Parathyroid adenoma (tissue), 2 donors: Measurements from ENCODE around the gene RNF144B.
A peak's percentile ranks its signal among the peaks of the same experiment; 100 is the strongest.

Source experiments
- H2AFZ ChIP-seq: fragments of 300-600 bp; sonication (generic); one replicate; pipeline ENCODE4 v1.7.0; 2017; ENCODE audit warnings: antibody characterized with exemption, mild to moderate bottlenecking
- H3K27ac ChIP-seq: fragments of 300-600 bp; sonication (generic); one replicate; pipeline ENCODE4 v1.7.0; 2017
- H3K27me3 ChIP-seq: fragments of 300-600 bp; sonication (generic); one replicate; pipeline ENCODE4 v1.7.0; 2017; ENCODE audit warnings: low read length; ENCODE audit not compliant: control insufficient read depth, insufficient read depth
- H3K36me3 ChIP-seq: fragments of 300-600 bp; sonication (generic); one replicate; pipeline ENCODE4 v1.7.0; 2017; ENCODE audit warnings: low read length; ENCODE audit not compliant: control insufficient read depth, insufficient read depth
- H3K4me1 ChIP-seq: fragments of 300-600 bp; sonication (generic); one replicate; pipeline ENCODE4 v1.7.0; 2017; ENCODE audit warnings: control low read depth
- H3K4me2 ChIP-seq: fragments of 300-600 bp; sonication (generic); one replicate; pipeline ENCODE4 v1.7.0; 2017; ENCODE audit warnings: low read length
- H3K4me3 ChIP-seq: fragments of 300-600 bp; sonication (generic); one replicate; pipeline ENCODE4 v1.7.0; 2017; ENCODE audit warnings: low read depth, low read length
- H3K79me2 ChIP-seq: fragments of 300-600 bp; sonication (generic); one replicate; pipeline ENCODE4 v1.7.0; 2017; ENCODE audit warnings: control low read depth
- H3K9ac ChIP-seq: fragments of 300-600 bp; sonication (generic); one replicate; pipeline ENCODE4 v1.7.0; 2017; ENCODE audit warnings: mild to moderate bottlenecking
- H3K9me3 ChIP-seq: fragments of 300-600 bp; sonication (generic); one replicate; pipeline ENCODE4 v1.7.0; 2017; ENCODE audit warnings: low read length; ENCODE audit not compliant: control insufficient read depth
- CTCF ChIP-seq: fragments of 300-600 bp; sonication (generic); IDR thresholded peaks from one replicate; pipeline ENCODE4 v1.7.0; 2017; ENCODE audit warnings: antibody characterized with exemption, mild to moderate bottlenecking
- donor health status: primary hyperparathyroidism.

Gene RNF144B

GRCh38 chr6:18367371-18367770 lies 19.8 kb upstream of the RNF144B start:
- no peaks in the 10 kb centered on the region for H3K4me1 ChIP-seq
- H3K4me2 ChIP-seq, result no peak overlapping the region
- H3K27ac ChIP-seq, result no peak overlapping the region
- H3K27me3 ChIP-seq, result no peaks in the 10 kb centered on the region
- no peak overlapping the region for H2AFZ ChIP-seq
- no peaks in the 10 kb centered on the region for H3K79me2 ChIP-seq
- no peak overlapping the region for H3K9ac ChIP-seq
- TF ChIP-seq CTCF, result no peak
- no peaks in the 10 kb centered on the region for H3K9me3 ChIP-seq
- H3K36me3 ChIP-seq, result no peaks in the 10 kb centered on the region
- H3K4me3 ChIP-seq, result no peak overlapping the region

GRCh38 chr6:18368277-18369105 lies 18.7 kb upstream of the RNF144B start:
- no peaks in the 10 kb centered on the region for H3K9me3 ChIP-seq
- H3K4me3 ChIP-seq, result no peak overlapping the region
- no peaks in the 10 kb centered on the region for H3K79me2 ChIP-seq
- H3K4me2 ChIP-seq, result no peak overlapping the region
- H2AFZ ChIP-seq, result no peak overlapping the region
- H3K9ac ChIP-seq, result no peak overlapping the region
- no peaks in the 10 kb centered on the region for H3K27me3 ChIP-seq
- no peak for TF ChIP-seq CTCF
- H3K4me1 ChIP-seq, result no peaks in the 10 kb centered on the region
- H3K36me3 ChIP-seq, result no peaks in the 10 kb centered on the region
- H3K27ac ChIP-seq, result no peak overlapping the region

DNA sequence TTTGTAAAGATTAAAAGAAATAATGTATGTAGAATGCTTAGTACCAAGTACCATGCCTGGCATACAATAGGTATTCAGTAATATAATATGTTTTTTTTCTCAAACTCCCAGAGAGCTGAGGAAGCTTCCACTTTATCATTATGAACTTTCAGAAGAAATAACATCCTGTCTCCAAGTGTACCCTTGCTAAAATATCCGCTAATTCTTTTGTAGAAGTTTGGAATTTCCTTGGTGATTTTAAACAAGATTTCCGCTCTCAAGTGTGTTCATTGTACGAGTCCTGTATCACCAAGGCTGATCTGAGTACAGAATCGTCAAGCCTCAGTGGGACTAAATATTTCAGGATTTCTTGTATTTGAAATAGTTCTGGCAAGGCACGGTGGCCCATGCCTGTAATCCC lies 16.1 kb upstream of the RNF144B start:
- Histone ChIP-seq H2AFZ (no peak overlapping the region), H3K9me3 (no peaks in the 10 kb centered on the region), H3K4me3 (no peak overlapping the region), H3K27ac (peak overlapping the region; percentile 16), H3K36me3 (no peaks in the 10 kb centered on the region), H3K4me2 (no peak overlapping the region), H3K9ac (no peak overlapping the region), H3K27me3 (no peaks in the 10 kb centered on the region), H3K4me1 (no peaks in the 10 kb centered on the region), H3K79me2 (no peaks in the 10 kb centered on the region)
- no peak for TF ChIP-seq CTCF

DNA sequence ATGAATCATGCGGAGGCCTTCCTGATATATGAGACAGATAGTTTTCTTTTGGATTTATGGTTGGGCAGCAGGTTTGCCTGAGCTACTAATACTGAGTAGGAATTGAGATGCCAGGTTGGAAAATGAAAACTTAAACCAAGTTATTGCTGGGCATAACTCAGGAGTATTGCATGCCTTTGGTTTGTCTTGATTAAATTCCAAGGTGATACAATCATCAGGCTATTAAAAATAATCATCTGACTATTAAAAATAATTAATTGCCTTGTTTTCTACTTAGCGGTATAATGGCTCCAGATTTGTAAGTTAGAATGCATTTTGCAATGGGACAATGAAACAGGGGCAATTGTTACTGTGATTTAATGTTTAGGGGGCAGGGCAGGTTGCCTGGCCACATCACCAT lies 15.5 kb upstream of the RNF144B start:
- no peaks in the 10 kb centered on the region for H3K27me3 ChIP-seq
- H3K4me2 ChIP-seq, result no peak overlapping the region
- H2AFZ ChIP-seq, result no peak overlapping the region
- no peak overlapping the region for H3K9ac ChIP-seq
- no peaks in the 10 kb centered on the region for H3K9me3 ChIP-seq
- no peaks in the 10 kb centered on the region for H3K36me3 ChIP-seq
- H3K4me1 ChIP-seq, result no peaks in the 10 kb centered on the region
- H3K4me3 ChIP-seq, result no peak overlapping the region
- H3K27ac ChIP-seq, result peak overlapping the region; percentile 16
- no peaks in the 10 kb centered on the region for H3K79me2 ChIP-seq
- TF ChIP-seq CTCF, result no peak
